Measurements from ENCODE around the gene OR6J1.

DNA sequence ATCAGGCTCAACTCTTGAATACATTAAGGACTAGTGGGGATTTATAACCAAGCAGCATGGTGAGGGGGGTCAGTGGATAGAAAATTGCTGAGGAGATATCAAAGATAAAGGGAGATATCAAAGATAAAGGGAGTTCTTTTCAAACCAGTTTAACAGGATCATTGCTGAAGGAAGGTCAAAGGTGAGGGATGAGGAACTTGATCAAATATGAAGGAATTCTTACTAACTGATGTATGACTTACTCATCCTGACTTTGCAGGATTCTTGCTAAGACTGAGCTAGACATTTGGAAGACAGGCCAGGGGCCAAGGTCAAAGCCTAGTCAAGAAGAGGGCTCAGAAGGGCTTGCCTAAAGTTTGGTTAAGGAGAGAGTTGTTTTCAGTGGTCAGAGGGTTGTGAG lies 41.3 kb downstream of the OR6J1 start:
- TF ChIP-seq, protein P1, sequence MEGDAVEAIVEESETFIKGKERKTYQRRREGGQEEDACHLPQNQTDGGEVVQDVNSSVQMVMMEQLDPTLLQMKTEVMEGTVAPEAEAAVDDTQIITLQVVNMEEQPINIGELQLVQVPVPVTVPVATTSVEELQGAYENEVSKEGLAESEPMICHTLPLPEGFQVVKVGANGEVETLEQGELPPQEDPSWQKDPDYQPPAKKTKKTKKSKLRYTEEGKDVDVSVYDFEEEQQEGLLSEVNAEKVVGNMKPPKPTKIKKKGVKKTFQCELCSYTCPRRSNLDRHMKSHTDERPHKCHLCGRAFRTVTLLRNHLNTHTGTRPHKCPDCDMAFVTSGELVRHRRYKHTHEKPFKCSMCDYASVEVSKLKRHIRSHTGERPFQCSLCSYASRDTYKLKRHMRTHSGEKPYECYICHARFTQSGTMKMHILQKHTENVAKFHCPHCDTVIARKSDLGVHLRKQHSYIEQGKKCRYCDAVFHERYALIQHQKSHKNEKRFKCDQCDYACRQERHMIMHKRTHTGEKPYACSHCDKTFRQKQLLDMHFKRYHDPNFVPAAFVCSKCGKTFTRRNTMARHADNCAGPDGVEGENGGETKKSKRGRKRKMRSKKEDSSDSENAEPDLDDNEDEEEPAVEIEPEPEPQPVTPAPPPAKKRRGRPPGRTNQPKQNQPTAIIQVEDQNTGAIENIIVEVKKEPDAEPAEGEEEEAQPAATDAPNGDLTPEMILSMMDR (conservative IDR thresholded peaks at IDR 0.05; ENCODE audit: low read depth, low read length), result no peak
- no peak for TF ChIP-seq EZH2 (IDR thresholded peaks at IDR 0.05; ENCODE audit: low read length, unreplicated experiment)

Measured in PC-3 (cell line).